ENCODE measurements around the gene SERPING1.
A peak's percentile ranks its signal among the peaks of the same experiment; 100 is the strongest.

The SERPING1 gene

GRCh38 chr11:57597461-57597915, at the start of gene SERPING1:
Gene SERPING1, plus strand, starts transcription at chr11:57597685. Its CDS starts 586 bp downstream, at chr11:57598271.
- DNase-seq (ENCODE audit: low spot score), result no peak

- DNase-seq (ENCODE audit: low spot score), result no peak
These were observed 49.6 kb upstream of the SERPING1 start for GRCh38 chr11:57547854-57548377.

GRCh38 chr11:57549983-57550382, 47.5 kb upstream of the SERPING1 start:
- DNase-seq (ENCODE audit: low spot score), result no peak

GRCh38 chr11:57551941-57552340, 45.5 kb upstream of the SERPING1 start:
- no peak for DNase-seq (ENCODE audit: low spot score)

- DNase-seq (ENCODE audit: low spot score), result no peak
These were observed 45.0 kb upstream of the SERPING1 start for GRCh38 chr11:57552479-57552878.

GRCh38 chr11:57555393-57555792, 42.1 kb upstream of the SERPING1 start:
- no peak for DNase-seq (ENCODE audit: low spot score)

GRCh38 chr11:57556041-57556440, 41.4 kb upstream of the SERPING1 start:
- no peak for DNase-seq (ENCODE audit: low spot score)

- DNase-seq (ENCODE audit: low spot score), result no peak
These were observed 37.3 kb upstream of the SERPING1 start for GRCh38 chr11:57560146-57560545.

- DNase-seq (ENCODE audit: low spot score), result no peak
These were observed 34.9 kb upstream of the SERPING1 start for GRCh38 chr11:57562596-57562995.

- DNase-seq (ENCODE audit: low spot score), result peak; percentile 57
These were observed 31.2 kb upstream of the SERPING1 start for GRCh38 chr11:57566005-57566904.

GRCh38 chr11:57566905-57567514, 30.5 kb upstream of the SERPING1 start:
- peak; percentile 42 for DNase-seq (ENCODE audit: low spot score)

GRCh38 chr11:57567515-57568329, 29.8 kb upstream of the SERPING1 start, which contains the start of gene UBE2L6:
Gene UBE2L6, minus strand, starts transcription at chr11:57567672. Its CDS starts 61 bp downstream, at chr11:57567611.
- DNase-seq (ENCODE audit: low spot score), result peak; percentile 84

- DNase-seq (ENCODE audit: low spot score), result no peak
These were observed 29.1 kb upstream of the SERPING1 start for GRCh38 chr11:57568330-57568766.

- no peak for DNase-seq (ENCODE audit: low spot score)
These were observed 25.9 kb upstream of the SERPING1 start for GRCh38 chr11:57571606-57572005.

GRCh38 chr11:57574061-57574460, 23.4 kb upstream of the SERPING1 start:
- DNase-seq (ENCODE audit: low spot score), result no peak

- no peak for DNase-seq (ENCODE audit: low spot score)
These were observed 13.1 kb upstream of the SERPING1 start for GRCh38 chr11:57584341-57584740.

GRCh38 chr11:57585301-57585700, 12.2 kb upstream of the SERPING1 start:
- no peak for DNase-seq (ENCODE audit: low spot score)

- no peak for DNase-seq (ENCODE audit: low spot score)
These were observed 10.7 kb upstream of the SERPING1 start for GRCh38 chr11:57586711-57587245.

- DNase-seq (ENCODE audit: low spot score), result no peak
These were observed 9.3 kb upstream of the SERPING1 start for GRCh38 chr11:57588046-57588710.

GRCh38 chr11:57596266-57596885, 1.1 kb upstream of the SERPING1 start:
- no peak for DNase-seq (ENCODE audit: low spot score)
